Activated CD4-positive, alpha-beta memory T cell treated with anti-CD3 and anti-CD28 coated beads for 36 hours (primary cell): ENCODE measurements around the gene OR7C2. TPM values are rescaled to one million over a fixed set of nuclear protein-coding genes. Genes with fewer than 3 reads are reported as not detected.

ENCODE experiments used
- CTCF ChIA-PET: fragments of 350-600 bp; sonication (Branson Sonifier 250); formaldehyde crosslinking; loops from one replicate; lab custom pipeline; 2021; ENCODE audit warnings: antibody characterized with exemption, inconsistent platforms; lab: Charles Lee
- POLR2A ChIA-PET: fragments of 350-600 bp; sonication (Branson Sonifier 250); formaldehyde crosslinking; loops from one replicate; lab custom pipeline; 2021; ENCODE audit warnings: antibody characterized with exemption; lab: Charles Lee
- DNase-seq: peaks from one replicate; pipeline ENCODE4 v3.0.0-alpha.2; 2020
- H3K27ac Mint-ChIP-seq: one replicate; pipeline ENCODE4 v1.8.0; 2021; ENCODE audit warnings: mixed read lengths
- H3K27me3 Mint-ChIP-seq: one replicate; pipeline ENCODE4 v1.8.0; 2021; ENCODE audit warnings: mixed read lengths
- H3K36me3 Mint-ChIP-seq: one replicate; pipeline ENCODE4 v1.8.0; 2021; ENCODE audit warnings: mixed read lengths
- H3K4me1 Mint-ChIP-seq: one replicate; pipeline ENCODE4 v1.8.0; 2021; ENCODE audit warnings: low read depth, mixed read lengths
- H3K4me3 Mint-ChIP-seq: one replicate; pipeline ENCODE4 v1.8.0; 2021; ENCODE audit warnings: mild to moderate bottlenecking, mixed read lengths
- H3K9me3 Mint-ChIP-seq: one replicate; pipeline ENCODE4 v1.8.0; 2021; ENCODE audit warnings: mixed read lengths
- intact Hi-C: fragments of 100-400 bp; cut with micrococcal nuclease; formaldehyde crosslinking; loops from one replicate; pipeline ENCODE4 v1.15.1; 2023
- total RNA-seq, 2 experiments: library from RNA; stranded (reverse); gene quantifications; one replicate each; pipeline ENCODE4 v1.2.3, GENCODE V29; 2021

OR7C2 gene
- total RNA-seq, 2 experiments from 2014 or later = not detected

DNA sequence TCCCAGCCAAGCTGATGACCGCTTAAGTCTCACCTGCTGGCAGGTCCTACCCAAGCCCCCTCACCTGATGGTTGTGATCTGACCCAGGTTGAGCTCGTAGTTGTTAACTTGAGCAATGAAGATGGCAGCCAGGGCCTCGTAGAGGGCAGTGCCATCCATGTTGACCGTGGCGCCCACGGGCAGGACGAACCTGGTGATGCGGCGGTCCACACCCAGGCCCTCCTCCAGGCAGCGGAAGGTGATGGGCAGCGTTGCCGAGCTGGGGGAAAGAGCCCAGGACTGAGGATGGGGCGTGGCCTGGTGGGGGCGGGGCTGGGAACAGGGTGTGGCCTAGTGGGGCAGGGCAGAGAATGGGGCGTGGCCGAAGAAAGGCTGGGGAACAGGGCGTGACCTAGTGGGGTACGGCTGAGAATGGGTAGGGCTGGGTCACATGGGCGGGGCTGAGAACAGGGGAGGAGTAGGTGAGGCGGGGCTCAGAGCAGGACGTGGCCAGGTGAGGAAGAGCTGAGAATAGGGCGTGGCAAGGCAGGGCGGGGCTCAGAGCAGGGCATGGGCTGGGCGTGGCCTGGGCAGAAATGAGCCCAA lies 12.9 kb downstream of the OR7C2 start:
- intact Hi-C loops = no loop called here
- Mint-ChIP-seq H3K4me3 (no peak overlapping the region), H3K4me1 (no peaks in the 10 kb centered on the region), H3K27me3 (peaks cover 5% of the 10 kb centered on the region), H3K36me3 (no peaks in the 10 kb centered on the region), H3K9me3 (peaks cover 13% of the 10 kb centered on the region), H3K27ac (no peak overlapping the region)
- ChIA-PET POLR2A (no interaction called here), CTCF (no interaction called here)
- no peak for DNase-seq

DNA sequence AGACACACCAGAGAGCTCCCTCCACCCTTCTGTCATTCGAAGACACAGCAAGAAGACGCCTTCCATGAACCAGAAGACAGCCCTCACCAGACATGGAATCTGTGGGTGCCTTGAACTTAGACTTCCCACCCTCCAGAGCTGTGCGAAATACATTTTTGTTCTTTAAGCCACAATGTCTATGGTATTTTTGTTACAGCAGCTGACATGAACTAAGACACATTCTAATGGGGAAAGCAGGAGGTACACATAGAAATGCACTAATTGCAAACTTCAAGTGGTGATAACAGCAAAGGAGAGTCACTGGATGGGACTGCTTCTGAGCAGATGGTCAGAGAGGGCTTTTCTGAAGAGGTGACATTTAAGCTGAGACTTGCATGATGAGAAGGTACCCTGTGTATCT lies 16.2 kb downstream of the OR7C2 start:
- H3K27me3 Mint-ChIP-seq = peaks cover 13% of the 10 kb centered on the region
- no peak overlapping the region for H3K27ac Mint-ChIP-seq
- H3K9me3 Mint-ChIP-seq = peaks cover 21% of the 10 kb centered on the region
- ChIA-PET CTCF (no interaction called here), POLR2A (no interaction called here)
- intact Hi-C loops = no loop called here
- no peaks in the 10 kb centered on the region for H3K36me3 Mint-ChIP-seq
- H3K4me1 Mint-ChIP-seq = no peaks in the 10 kb centered on the region
- H3K4me3 Mint-ChIP-seq = no peak overlapping the region
- DNase-seq = no peak

DNA sequence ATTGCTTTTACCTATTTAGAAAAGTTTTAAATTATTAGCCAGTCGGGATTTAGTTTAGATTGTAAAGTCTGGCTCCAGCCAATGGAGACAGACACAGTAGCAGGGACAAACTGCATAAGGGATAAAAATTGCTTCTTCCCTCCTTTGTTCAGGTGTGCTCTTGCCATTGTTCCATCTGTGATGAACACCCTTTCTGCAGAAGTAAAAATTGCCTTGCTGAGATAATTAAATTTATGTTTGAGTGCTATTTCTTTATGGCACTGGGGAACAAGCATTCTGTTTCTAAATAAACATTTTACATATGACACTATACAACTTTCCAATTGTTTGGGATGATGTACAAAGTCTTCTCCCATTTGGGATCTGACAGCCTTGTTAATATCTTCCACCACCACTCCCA lies 18.0 kb downstream of the OR7C2 start:
- H3K9me3 Mint-ChIP-seq = peaks cover 25% of the 10 kb centered on the region
- no peaks in the 10 kb centered on the region for H3K4me1 Mint-ChIP-seq
- ChIA-PET CTCF (no interaction called here), POLR2A (no interaction called here)
- H3K4me3 Mint-ChIP-seq = no peak overlapping the region
- H3K27ac Mint-ChIP-seq = no peak overlapping the region
- no peaks in the 10 kb centered on the region for H3K36me3 Mint-ChIP-seq
- intact Hi-C loops = no loop called here
- H3K27me3 Mint-ChIP-seq = peaks cover 12% of the 10 kb centered on the region
- no peak for DNase-seq

DNA sequence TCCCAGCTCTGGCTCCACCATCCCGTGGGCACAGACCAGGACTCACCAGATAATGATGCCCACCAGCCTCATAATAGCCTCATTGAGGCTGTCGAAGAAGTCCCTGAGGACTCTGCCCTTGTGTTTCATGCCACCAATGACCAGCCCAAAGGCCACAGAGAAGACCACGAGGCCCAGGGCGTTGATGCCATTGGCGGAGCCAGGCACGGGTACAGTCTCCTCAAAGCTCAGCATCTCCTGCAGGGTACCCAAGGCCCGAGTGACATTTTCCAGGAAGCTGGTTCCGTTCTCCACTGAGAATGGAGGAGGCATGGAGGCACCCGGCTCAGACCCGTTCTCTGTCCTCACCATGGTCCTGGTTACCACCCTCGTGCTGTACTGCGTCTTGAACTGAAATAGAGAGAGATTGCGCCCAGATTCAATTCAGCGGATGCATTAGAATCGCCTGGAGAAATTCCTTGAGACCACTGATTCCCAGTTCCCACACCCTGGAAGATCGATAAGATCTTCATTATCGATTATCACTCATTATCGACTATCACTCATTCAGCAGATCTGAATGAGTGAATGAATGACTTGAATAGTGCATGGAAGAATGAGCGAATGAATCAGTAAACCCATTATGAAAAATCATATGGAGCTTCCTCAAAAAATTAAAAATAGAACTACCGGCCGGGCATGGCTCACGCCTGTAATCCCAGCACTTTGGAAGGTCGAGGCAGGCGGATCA lies 20.8 kb downstream of the OR7C2 start:
- ChIA-PET POLR2A (no interaction called here), CTCF (no interaction called here)
- Mint-ChIP-seq H3K27ac (no peak overlapping the region), H3K27me3 (peaks cover 8% of the 10 kb centered on the region), H3K36me3 (no peaks in the 10 kb centered on the region), H3K9me3 (peaks cover 19% of the 10 kb centered on the region), H3K4me1 (no peaks in the 10 kb centered on the region), H3K4me3 (no peak overlapping the region)
- no peak for DNase-seq
- intact Hi-C loops = no loop called here

DNA sequence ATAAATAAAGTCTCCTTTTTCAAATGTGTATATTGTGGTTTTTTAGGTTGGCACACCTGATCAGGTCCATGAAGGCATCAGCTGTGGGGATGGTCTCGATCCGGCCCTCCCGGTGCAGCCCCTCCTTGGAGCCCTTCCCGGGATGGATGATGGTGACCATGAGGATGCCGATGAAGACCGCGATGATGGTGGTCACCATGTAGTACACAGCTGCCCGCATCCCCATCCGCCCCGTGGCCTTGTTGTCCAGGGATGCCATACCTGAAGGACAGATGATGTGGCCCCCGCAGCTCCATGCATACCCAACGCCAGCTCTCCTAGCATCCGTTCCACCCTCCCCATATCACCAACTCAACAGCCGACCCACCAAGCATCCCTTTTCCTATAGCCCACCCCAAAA lies 27.0 kb downstream of the OR7C2 start:
- ChIA-PET CTCF (no interaction called here), POLR2A (no interaction called here)
- no peak overlapping the region for H3K27ac Mint-ChIP-seq
- no peak for DNase-seq
- intact Hi-C loops = no loop called here
- no peaks in the 10 kb centered on the region for H3K36me3 Mint-ChIP-seq
- H3K4me3 Mint-ChIP-seq = no peak overlapping the region
- no peaks in the 10 kb centered on the region for H3K4me1 Mint-ChIP-seq
- no peaks in the 10 kb centered on the region for H3K9me3 Mint-ChIP-seq
- peaks cover 5% of the 10 kb centered on the region for H3K27me3 Mint-ChIP-seq

DNA sequence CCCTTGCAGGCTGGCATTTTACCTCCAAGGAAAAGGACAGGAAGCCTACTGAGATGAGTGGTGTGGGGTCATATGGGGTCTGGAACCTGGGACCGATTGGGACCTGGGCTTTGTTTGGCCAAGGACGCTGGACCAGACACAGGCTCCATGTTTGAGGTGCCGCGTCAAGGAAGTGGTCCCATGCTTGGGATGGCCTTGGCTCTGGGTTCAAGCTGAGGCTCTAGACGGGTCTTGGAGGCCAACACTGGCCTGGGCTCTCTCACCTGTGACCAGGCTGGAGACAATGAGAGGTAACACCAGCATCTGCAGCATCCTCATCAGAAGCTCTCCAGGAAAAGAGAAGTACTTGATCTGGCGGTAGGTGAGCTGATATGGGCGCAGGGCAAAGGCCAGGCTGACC lies 30.2 kb downstream of the OR7C2 start:
- Mint-ChIP-seq H3K9me3 (no peaks in the 10 kb centered on the region), H3K4me3 (no peak overlapping the region), H3K27me3 (peaks cover 15% of the 10 kb centered on the region), H3K4me1 (no peaks in the 10 kb centered on the region), H3K36me3 (no peaks in the 10 kb centered on the region), H3K27ac (no peak overlapping the region)
- ChIA-PET POLR2A (no interaction called here), CTCF (no interaction called here)
- DNase-seq = no peak
- intact Hi-C loops = no loop called here

DNA sequence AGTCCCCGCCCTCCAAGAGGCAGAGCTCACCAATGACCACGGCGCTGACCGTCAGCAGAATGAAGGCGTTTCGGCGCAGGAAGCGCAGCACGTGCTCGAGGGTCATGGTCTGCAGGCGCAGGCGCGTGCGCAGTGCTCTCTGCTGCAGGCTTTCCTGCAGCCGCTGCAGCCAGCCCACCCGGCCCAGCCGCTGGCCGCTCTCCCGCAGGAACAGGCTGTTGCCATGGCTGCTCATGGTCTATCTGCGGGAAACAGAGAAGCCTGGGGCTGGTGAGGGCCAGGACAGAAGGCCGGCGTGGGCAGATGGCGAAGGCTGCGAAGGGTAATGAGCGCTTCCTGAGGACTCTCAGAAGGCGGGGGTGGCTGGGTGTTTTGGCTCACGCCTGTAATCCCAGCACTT lies 31.4 kb downstream of the OR7C2 start:
- POLR2A ChIA-PET = no interaction called here
- Mint-ChIP-seq H3K9me3 (no peaks in the 10 kb centered on the region), H3K27me3 (peaks cover 22% of the 10 kb centered on the region), H3K27ac (no peak overlapping the region), H3K36me3 (no peaks in the 10 kb centered on the region), H3K4me3 (no peak overlapping the region), H3K4me1 (no peaks in the 10 kb centered on the region)
- intact Hi-C loops = no loop called here
- DNase-seq = no peak
- CTCF ChIA-PET = no interaction called here

DNA sequence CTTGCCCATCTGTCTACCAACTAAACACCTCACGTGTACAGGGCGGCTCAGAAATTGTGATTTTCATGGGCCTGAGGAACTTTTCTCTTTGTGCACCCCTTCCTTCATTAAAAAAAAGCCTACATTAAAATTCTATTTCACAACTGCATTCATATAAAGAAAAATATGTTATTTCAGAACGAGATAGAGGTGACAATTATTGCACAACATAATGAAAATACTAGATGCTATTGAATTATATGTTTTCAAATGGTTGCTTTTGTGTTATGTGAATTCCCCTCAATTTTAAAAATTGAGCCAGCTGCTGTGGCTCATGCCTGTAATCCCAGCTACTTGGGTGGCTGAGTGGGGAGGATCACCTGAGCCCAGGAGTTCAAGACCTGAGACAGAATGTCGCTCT lies 33.2 kb downstream of the OR7C2 start:
- ChIA-PET POLR2A (no interaction called here), CTCF (no interaction called here)
- no peaks in the 10 kb centered on the region for H3K36me3 Mint-ChIP-seq
- intact Hi-C loops = no loop called here
- no peak for DNase-seq
- peaks cover 2% of the 10 kb centered on the region for H3K4me1 Mint-ChIP-seq
- H3K4me3 Mint-ChIP-seq = no peak overlapping the region
- no peaks in the 10 kb centered on the region for H3K9me3 Mint-ChIP-seq
- peaks cover 33% of the 10 kb centered on the region for H3K27me3 Mint-ChIP-seq
- H3K27ac Mint-ChIP-seq = no peak overlapping the region

DNA sequence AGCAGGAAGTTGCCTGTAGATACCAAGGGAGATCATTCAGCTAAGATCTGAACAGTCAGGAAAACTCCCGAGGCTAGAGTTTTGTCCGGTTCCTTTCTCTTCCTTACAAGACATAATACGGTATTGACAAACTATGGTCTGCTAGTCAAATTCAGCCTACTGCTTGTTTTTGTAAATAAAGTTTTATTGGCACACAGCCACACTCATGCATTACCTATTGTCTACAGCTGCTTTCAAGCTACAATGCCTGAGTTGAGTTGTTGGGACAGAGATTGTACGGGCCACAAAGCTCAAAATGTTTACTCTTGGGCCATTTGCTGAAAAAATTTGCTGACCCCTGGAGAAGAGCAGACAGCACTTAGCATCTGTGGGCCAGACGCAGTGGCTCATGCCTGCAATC lies 35.8 kb downstream of the OR7C2 start:
- no peaks in the 10 kb centered on the region for H3K9me3 Mint-ChIP-seq
- ChIA-PET CTCF (no interaction called here), POLR2A (no interaction called here)
- H3K36me3 Mint-ChIP-seq = no peaks in the 10 kb centered on the region
- no peak overlapping the region for H3K4me3 Mint-ChIP-seq
- intact Hi-C loops = no loop called here
- H3K27me3 Mint-ChIP-seq = peaks cover 45% of the 10 kb centered on the region
- peaks cover 2% of the 10 kb centered on the region for H3K4me1 Mint-ChIP-seq
- no peak for DNase-seq
- H3K27ac Mint-ChIP-seq = no peak overlapping the region

DNA sequence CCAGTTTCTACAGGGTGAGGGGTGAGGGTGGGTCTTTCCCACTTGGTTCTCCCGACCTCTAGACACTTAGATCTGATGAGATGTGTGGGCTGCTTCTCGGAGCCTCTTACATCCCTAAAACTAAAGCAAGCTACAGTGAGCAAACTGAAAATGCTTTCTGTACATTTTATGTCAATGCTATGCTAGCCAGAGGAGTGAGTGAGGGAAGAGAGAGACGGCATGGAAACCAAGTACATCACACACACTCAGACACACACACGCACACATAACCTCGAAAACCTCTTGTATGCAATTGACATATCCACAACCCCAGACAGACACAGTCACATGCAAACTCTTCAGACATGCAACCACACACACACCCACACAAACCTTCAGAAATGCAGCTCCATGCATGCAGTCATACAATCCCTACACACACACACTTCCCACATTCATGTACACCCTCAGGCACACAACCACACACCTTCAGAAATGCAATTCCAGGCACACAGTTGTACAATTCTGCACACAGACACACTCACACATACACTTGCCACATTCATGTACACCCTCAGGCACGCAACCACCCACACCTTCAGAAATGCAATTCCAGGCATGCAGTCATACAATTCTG lies 37.0 kb downstream of the OR7C2 start:
- CTCF ChIA-PET = no interaction called here
- Mint-ChIP-seq H3K36me3 (no peaks in the 10 kb centered on the region), H3K27ac (no peak overlapping the region), H3K27me3 (peaks cover 45% of the 10 kb centered on the region), H3K4me3 (no peak overlapping the region), H3K9me3 (no peaks in the 10 kb centered on the region), H3K4me1 (peaks cover 2% of the 10 kb centered on the region)
- POLR2A ChIA-PET = no interaction called here
- intact Hi-C loops = no loop called here
- no peak for DNase-seq

DNA sequence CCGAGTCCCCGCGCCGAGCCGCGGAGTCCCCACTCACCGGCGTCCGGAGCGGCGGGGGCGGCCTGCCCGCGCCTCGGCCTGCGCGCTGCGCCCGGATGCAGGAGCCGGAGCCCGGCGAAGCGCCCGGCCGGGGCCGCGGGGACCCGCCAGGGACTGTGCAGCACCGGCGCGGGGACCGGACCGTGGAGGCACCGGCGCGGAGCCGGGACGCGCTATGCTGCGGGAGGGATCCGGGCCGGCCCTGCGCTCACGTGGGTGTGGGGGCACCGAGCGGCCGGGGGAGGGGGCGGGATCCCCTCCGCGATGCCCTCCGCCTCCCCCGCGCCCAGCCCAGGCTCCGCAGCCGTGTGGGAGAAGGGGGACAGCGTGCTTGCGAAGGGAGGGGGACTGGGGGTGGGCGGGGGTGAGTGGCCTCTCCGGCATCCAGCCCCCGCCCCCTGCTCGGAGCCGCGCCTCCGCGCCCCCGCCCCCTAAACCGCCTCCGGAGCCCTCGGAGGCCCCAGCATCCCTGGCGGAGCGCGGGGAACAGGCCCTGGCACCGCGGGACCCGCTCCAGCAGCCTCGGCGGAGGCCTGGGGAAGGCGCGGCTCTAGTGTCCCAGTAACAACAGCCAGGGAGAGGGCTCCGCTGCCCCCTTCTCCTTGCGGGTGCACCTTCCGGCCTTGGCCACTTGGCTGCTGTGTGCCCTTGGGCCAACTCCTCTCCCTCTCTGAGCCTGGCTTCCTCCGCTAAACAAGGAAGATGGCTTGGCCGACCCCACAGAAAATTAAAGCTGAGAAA lies 38.4 kb downstream of the OR7C2 start, which contains the start of gene SLC1A6:
Gene SLC1A6 (minus strand): TSS at position 389 of the 780 bp plus-strand sequence. CDS start 6,954 bp downstream, outside the sequence.
- no peaks in the 10 kb centered on the region for H3K36me3 Mint-ChIP-seq
- CTCF ChIA-PET = no interaction called here
- intact Hi-C loops = no loop called here
- no peaks in the 10 kb centered on the region for H3K9me3 Mint-ChIP-seq
- no peak within 1 kb of the TSS for H3K27ac Mint-ChIP-seq
- peaks cover 2% of the 10 kb centered on the region for H3K4me1 Mint-ChIP-seq
- DNase-seq = no peak
- POLR2A ChIA-PET = no interaction called here
- peaks cover 42% of the 10 kb centered on the region for H3K27me3 Mint-ChIP-seq
- no peak within 1 kb of the TSS for H3K4me3 Mint-ChIP-seq

DNA sequence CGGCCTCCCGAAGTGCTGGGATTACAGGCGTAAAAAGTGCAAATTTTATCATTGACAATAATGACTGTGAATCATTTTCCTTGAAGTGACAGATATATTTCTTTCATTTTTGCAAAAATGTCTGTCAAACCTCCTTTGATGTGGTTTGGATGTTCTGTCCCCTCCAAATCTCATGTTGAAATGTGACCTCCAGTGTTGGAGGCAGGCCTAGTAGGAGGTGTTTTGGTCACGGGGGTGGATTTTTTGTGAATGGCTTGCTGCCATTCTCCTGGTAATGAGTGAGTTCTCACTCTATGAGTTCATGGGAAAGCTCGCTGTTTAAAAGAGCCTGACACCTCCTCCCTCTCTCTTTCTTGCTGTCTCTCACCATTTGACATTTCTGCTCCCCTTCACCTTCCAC lies 43.8 kb downstream of the OR7C2 start:
- no peak overlapping the region for H3K27ac Mint-ChIP-seq
- peak; percentile 16 for DNase-seq
- CTCF ChIA-PET = interaction anchor here (0.6 kb wide), 1 partner anchor 96 kb away, joined by 3 read pairs; no protein-coding TSS in a partner anchor

More for the DNA sequence above, 43.8 kb downstream of the OR7C2 start:
- H3K4me1 Mint-ChIP-seq = no peaks in the 10 kb centered on the region
- POLR2A ChIA-PET = no interaction called here
- intact Hi-C loops = no loop called here
- no peaks in the 10 kb centered on the region for H3K9me3 Mint-ChIP-seq
- no peaks in the 10 kb centered on the region for H3K36me3 Mint-ChIP-seq
- no peak overlapping the region for H3K4me3 Mint-ChIP-seq
- H3K27me3 Mint-ChIP-seq = peaks cover 21% of the 10 kb centered on the region
